HL-60 (cell line): ENCODE results near the gene POU2F2.

Source experiments
- GABPA ChIP-seq: IDR thresholded peaks from 2 replicates; pipeline ENCODE4 v1.6.1; 2012; ENCODE audit warnings: low read depth
- POLR2AphosphoS5 ChIP-seq: IDR thresholded peaks from 2 replicates; pipeline ENCODE4 v1.6.1; 2012; ENCODE audit warnings: low read depth
- TF ChIP-seq, protein P1 (sequence below): IDR thresholded peaks from one replicate; pipeline ENCODE4 v1.5.1; 2011; ENCODE audit warnings: low read length, control low read depth, inconsistent platforms; ENCODE audit not compliant: insufficient read depth
- TF ChIP-seq, protein P2 (sequence below): IDR thresholded peaks from 2 replicates; pipeline ENCODE4 v1.6.1; 2012; ENCODE audit warnings: low read depth; ENCODE audit not compliant: insufficient replicate concordance

DNA sequence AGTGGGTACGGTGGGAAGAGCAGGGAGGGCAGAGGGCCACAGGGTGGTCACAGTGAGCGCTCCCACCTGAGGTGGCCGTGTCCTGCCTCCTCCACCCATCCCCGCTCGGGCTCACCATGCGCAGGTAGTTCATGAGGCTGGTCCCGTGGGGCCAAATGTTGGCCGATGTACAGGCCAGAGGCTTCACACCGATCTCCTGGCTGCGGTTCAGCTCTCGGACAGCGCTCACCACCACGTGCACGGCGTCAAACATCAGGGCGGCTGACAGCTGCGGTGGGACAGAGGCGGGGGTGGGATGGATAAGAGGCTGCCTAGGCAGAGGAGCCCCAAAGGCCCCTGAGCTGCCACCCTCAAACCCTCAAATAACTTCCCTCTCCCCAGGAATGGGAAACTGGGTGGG lies 78.0 kb downstream of the POU2F2 start:
- TF ChIP-seq, protein P1, sequence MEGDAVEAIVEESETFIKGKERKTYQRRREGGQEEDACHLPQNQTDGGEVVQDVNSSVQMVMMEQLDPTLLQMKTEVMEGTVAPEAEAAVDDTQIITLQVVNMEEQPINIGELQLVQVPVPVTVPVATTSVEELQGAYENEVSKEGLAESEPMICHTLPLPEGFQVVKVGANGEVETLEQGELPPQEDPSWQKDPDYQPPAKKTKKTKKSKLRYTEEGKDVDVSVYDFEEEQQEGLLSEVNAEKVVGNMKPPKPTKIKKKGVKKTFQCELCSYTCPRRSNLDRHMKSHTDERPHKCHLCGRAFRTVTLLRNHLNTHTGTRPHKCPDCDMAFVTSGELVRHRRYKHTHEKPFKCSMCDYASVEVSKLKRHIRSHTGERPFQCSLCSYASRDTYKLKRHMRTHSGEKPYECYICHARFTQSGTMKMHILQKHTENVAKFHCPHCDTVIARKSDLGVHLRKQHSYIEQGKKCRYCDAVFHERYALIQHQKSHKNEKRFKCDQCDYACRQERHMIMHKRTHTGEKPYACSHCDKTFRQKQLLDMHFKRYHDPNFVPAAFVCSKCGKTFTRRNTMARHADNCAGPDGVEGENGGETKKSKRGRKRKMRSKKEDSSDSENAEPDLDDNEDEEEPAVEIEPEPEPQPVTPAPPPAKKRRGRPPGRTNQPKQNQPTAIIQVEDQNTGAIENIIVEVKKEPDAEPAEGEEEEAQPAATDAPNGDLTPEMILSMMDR: no peak
- TF ChIP-seq POLR2AphosphoS5: no peak
- TF ChIP-seq, protein P2, sequence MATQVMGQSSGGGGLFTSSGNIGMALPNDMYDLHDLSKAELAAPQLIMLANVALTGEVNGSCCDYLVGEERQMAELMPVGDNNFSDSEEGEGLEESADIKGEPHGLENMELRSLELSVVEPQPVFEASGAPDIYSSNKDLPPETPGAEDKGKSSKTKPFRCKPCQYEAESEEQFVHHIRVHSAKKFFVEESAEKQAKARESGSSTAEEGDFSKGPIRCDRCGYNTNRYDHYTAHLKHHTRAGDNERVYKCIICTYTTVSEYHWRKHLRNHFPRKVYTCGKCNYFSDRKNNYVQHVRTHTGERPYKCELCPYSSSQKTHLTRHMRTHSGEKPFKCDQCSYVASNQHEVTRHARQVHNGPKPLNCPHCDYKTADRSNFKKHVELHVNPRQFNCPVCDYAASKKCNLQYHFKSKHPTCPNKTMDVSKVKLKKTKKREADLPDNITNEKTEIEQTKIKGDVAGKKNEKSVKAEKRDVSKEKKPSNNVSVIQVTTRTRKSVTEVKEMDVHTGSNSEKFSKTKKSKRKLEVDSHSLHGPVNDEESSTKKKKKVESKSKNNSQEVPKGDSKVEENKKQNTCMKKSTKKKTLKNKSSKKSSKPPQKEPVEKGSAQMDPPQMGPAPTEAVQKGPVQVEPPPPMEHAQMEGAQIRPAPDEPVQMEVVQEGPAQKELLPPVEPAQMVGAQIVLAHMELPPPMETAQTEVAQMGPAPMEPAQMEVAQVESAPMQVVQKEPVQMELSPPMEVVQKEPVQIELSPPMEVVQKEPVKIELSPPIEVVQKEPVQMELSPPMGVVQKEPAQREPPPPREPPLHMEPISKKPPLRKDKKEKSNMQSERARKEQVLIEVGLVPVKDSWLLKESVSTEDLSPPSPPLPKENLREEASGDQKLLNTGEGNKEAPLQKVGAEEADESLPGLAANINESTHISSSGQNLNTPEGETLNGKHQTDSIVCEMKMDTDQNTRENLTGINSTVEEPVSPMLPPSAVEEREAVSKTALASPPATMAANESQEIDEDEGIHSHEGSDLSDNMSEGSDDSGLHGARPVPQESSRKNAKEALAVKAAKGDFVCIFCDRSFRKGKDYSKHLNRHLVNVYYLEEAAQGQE: peak; percentile 70
- TF ChIP-seq GABPA: no peak
